Bronchial epithelial cell (primary cell): Measurements from ENCODE around the gene TIPARP. TPM values are rescaled to one million over a fixed set of nuclear protein-coding genes. Genes with fewer than 3 reads are reported as not detected.

Experiments
- DNase-seq: peaks from one replicate; pipeline ENCODE4 v3.0.0-alpha.2; 2010; ENCODE audit warnings: low read depth
- FAIRE-seq: peaks from 2 replicates; lab custom pipeline; 2011; peaks lifted over from hg19 to GRCh38; lab: Jason Lieb, UNC
- H3K27me3 ChIP-seq: 2 replicates; pipeline ENCODE4 v1.5.1; 2011; ENCODE audit warnings: low read length; ENCODE audit not compliant: control insufficient read depth, insufficient read depth
- H3K36me3 ChIP-seq: 2 replicates; pipeline ENCODE4 v1.5.1; 2011; ENCODE audit warnings: low read length; ENCODE audit not compliant: control insufficient read depth, insufficient read depth
- H3K4me3 ChIP-seq: 2 replicates; pipeline ENCODE4 v1.5.1; 2011; ENCODE audit warnings: mild to moderate bottlenecking, low read depth, low read length, control low read depth
- total RNA-seq: library from RNA; depleted of rRNA; stranded (reverse); fragments of >200 nt; gene quantifications from 2 replicates; pipeline ENCODE4 v1.2.1, GENCODE V29; 2014
- TF ChIP-seq, protein P1 (sequence below): IDR thresholded peaks from 2 replicates; pipeline ENCODE4 v1.5.1; 2011; ENCODE audit warnings: mild to moderate bottlenecking, moderate library complexity, low read length, control low read depth, inconsistent platforms; ENCODE audit not compliant: insufficient read depth, severe bottlenecking

Gene TIPARP
- total RNA-seq, 1 donor from 2014 or later = 110 TPM

DNA sequence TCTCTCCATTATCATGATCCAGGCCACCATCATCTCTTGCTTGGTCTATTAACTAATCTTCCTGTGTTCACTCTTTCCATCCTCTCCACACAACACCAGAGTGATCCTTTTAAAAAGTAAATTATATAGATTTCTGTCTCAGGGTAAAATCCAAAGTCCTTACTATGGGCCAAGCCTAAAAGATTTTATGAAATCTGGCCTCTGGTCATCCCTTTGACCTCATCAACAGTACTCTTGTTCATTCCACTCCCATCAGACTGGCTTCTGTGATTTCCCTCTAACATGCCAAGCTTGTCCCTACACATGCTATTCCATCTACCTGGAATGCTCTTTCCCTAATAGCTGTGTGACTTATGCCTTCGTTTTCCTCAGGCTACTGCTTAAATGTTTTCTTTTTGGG lies 8.3 kb upstream of the TIPARP start:
- DNase-seq (no peak), FAIRE-seq (no peak)
- Histone ChIP-seq H3K36me3 (no peaks in the 10 kb centered on the region), H3K4me3 (no peak overlapping the region), H3K27me3 (no peaks in the 10 kb centered on the region)
- TF ChIP-seq, protein P1, sequence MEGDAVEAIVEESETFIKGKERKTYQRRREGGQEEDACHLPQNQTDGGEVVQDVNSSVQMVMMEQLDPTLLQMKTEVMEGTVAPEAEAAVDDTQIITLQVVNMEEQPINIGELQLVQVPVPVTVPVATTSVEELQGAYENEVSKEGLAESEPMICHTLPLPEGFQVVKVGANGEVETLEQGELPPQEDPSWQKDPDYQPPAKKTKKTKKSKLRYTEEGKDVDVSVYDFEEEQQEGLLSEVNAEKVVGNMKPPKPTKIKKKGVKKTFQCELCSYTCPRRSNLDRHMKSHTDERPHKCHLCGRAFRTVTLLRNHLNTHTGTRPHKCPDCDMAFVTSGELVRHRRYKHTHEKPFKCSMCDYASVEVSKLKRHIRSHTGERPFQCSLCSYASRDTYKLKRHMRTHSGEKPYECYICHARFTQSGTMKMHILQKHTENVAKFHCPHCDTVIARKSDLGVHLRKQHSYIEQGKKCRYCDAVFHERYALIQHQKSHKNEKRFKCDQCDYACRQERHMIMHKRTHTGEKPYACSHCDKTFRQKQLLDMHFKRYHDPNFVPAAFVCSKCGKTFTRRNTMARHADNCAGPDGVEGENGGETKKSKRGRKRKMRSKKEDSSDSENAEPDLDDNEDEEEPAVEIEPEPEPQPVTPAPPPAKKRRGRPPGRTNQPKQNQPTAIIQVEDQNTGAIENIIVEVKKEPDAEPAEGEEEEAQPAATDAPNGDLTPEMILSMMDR = no peak

DNA sequence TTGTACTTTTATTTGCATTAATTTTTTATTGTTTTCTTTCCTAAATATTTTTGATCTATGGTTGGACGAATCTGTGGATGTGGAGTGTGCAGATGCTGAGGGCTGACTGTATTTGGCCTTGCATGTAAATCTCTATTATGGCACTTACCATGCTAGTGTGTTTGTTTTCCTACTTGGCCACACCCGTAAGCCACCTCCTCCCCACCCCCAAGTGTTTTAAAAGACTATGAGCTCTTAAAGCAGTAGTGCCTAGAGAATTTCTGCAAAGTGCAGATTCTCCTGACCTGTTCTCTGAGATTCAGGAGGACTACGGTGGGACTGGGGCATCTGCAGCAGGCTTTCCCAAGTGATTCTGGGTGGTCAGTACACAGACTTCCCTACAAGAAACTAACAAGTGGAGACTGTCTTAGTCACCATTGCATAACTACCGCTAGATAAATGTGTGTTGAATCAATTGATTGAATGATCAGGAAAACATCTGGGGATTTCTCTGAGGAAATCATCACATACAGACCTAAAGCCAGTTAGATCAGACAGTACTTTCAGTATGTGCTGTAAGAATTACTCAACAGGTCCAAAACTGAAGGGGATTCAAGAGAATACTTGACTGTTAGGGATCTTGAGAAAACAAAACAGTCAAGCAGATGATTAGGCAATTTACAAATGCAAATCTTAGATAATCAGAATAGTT lies 6.2 kb upstream of the TIPARP start:
- TF ChIP-seq, protein P1 = no peak
- DNase-seq (peak; percentile 79), FAIRE-seq (no peak)
- Histone ChIP-seq H3K27me3 (no peaks in the 10 kb centered on the region), H3K4me3 (no peak overlapping the region), H3K36me3 (no peaks in the 10 kb centered on the region)

DNA sequence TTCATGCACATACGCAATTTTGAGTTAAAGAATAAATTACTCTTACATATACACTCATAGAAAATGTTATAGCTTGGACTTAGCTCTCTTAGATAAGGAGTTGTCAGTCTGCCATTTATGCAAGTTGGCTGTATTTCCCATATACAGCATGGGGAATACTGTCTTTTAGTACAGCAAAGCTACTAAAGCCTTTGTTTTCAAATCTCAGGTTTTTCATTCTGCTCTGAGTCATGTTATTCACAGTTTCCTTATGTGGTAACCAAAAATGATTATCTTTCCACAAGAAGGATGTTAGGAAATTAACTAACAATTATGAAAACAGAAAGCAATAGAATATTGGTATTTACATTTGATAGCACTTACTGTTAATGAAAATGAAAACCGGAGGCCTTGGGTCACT lies 4.3 kb upstream of the TIPARP start:
- TF ChIP-seq, protein P1 = no peak
- no peak for FAIRE-seq
- DNase-seq = no peak
- Histone ChIP-seq H3K36me3 (no peaks in the 10 kb centered on the region), H3K27me3 (no peaks in the 10 kb centered on the region), H3K4me3 (no peak overlapping the region)

DNA sequence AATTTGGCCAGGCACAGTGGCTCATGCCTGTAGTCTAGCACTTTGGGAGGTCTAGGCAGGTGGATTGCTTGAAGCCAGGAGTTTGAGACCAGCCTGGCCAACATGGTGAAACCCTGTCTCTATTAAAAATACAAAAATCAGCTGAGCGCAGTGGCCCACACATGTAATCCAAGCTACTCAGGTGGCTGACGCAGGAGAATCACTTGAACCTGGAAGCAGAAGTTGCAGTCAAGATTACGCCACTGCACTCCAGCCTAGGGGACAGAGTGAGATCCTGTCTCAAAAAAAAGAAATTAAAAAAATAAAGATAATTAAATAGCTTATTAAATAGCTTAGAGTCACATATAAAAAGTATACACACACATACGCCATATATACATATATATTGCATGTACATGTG lies 3.7 kb upstream of the TIPARP start:
- DNase-seq = no peak
- H3K27me3 ChIP-seq = no peaks in the 10 kb centered on the region
- H3K4me3 ChIP-seq = no peak overlapping the region
- TF ChIP-seq, protein P1 = no peak
- H3K36me3 ChIP-seq = no peaks in the 10 kb centered on the region
- no peak for FAIRE-seq

DNA sequence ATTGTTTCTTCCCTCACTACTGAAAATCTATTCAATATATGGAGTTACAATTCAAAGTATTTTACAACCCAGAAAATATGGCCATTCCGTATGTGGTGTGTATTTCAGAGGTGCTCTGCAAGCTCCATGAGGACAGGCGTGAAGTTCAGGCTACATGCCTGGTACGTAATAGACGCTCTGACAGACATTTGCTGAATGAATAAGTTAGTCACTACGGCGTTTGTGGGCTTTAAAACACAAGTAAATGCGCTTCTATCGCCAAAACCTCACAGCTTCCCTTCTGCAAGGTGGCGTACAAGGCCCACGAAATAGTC lies 701 bp upstream of the TIPARP start:
- H3K4me3 ChIP-seq = peak overlapping the region; percentile 85
- FAIRE-seq (no peak), DNase-seq (no peak)
- TF ChIP-seq, protein P1 = no peak
- H3K27me3 ChIP-seq = no peaks in the 10 kb centered on the region
- H3K36me3 ChIP-seq = peaks cover 6% of the 10 kb centered on the region
